Trophoblast cell (in vitro differentiated cells and primary cell): Measurements from ENCODE around the gene DPH6.

Source experiments
- DNase-seq, 2 donors: peaks; one replicate each; pipeline ENCODE4 v3.0.0-alpha.2; 2016
- H2AFZ ChIP-seq: 2 replicates; pipeline ENCODE4 v1.6.1; 2013; ENCODE audit warnings: low read length, moderate library complexity, mild to moderate bottlenecking; ENCODE audit not compliant: insufficient read depth, poor library complexity
- H2AK5ac ChIP-seq: 2 replicates; pipeline ENCODE4 v1.6.1; 2013; ENCODE audit warnings: mild to moderate bottlenecking, low read length
- H2BK120ac ChIP-seq: 2 replicates; pipeline ENCODE4 v1.6.1; 2013; ENCODE audit warnings: low read length, mild to moderate bottlenecking, moderate library complexity; ENCODE audit not compliant: insufficient read depth, poor library complexity
- H2BK12ac ChIP-seq: 2 replicates; pipeline ENCODE4 v1.6.1; 2013; ENCODE audit warnings: mild to moderate bottlenecking, low read length, moderate library complexity
- H2BK5ac ChIP-seq: 2 replicates; pipeline ENCODE4 v1.6.1; 2013; ENCODE audit warnings: low read length, low read depth, moderate library complexity, mild to moderate bottlenecking; ENCODE audit not compliant: poor library complexity
- H3K14ac ChIP-seq: 2 replicates; pipeline ENCODE4 v1.6.1; 2013; ENCODE audit warnings: mild to moderate bottlenecking, low read length
- H3K18ac ChIP-seq: 2 replicates; pipeline ENCODE4 v1.6.1; 2013; ENCODE audit warnings: mild to moderate bottlenecking, low read length
- H3K23ac ChIP-seq: 2 replicates; pipeline ENCODE4 v1.6.1; 2013; ENCODE audit warnings: low read length
- H3K27ac ChIP-seq: 2 replicates; pipeline ENCODE4 v1.5.1; 2013; ENCODE audit warnings: low read depth, mild to moderate bottlenecking, inconsistent platforms, low read length, moderate library complexity
- H3K27me3 ChIP-seq: 2 replicates; pipeline ENCODE4 v1.6.1; 2013; ENCODE audit warnings: inconsistent platforms, mild to moderate bottlenecking, low read length, moderate library complexity; ENCODE audit not compliant: insufficient read depth
- H3K36me3 ChIP-seq, 2 experiments: 1 replicate in 1 of 2; 2 replicates in 1 of 2; pipeline ENCODE4 v1.6.1; 2013; ENCODE audit warnings: low read length in 2 of 2, mild to moderate bottlenecking in 2 of 2, moderate library complexity in 1 of 2; ENCODE audit not compliant: insufficient read depth in 2 of 2, control insufficient read depth in 1 of 2
- H3K4ac ChIP-seq: 2 replicates; pipeline ENCODE4 v1.6.1; 2013; ENCODE audit warnings: low read depth, mild to moderate bottlenecking, low read length, moderate library complexity
- H3K4me1 ChIP-seq, 2 experiments: 1 replicate in 1 of 2; 2 replicates in 1 of 2; pipeline ENCODE4 v1.6.1; 2013; ENCODE audit warnings: low read length in 2 of 2, mild to moderate bottlenecking in 2 of 2, moderate library complexity in 1 of 2; ENCODE audit not compliant: insufficient read depth in 2 of 2, control insufficient read depth in 1 of 2
- H3K4me2 ChIP-seq: 2 replicates; pipeline ENCODE4 v1.6.1; 2013; ENCODE audit warnings: inconsistent platforms, mild to moderate bottlenecking, low read length, moderate library complexity
- H3K4me3 ChIP-seq: 2 replicates; pipeline ENCODE4 v1.5.1; 2013; ENCODE audit warnings: mild to moderate bottlenecking, low read depth, low read length, inconsistent platforms
- H3K79me1 ChIP-seq: one replicate; pipeline ENCODE4 v1.6.1; 2013; ENCODE audit warnings: low read length
- H3K79me2 ChIP-seq: 2 replicates; pipeline ENCODE4 v1.6.1; 2013; ENCODE audit warnings: low read length, mild to moderate bottlenecking; ENCODE audit not compliant: control insufficient read depth, insufficient read depth, poor library complexity
- H3K9ac ChIP-seq: 2 replicates; pipeline ENCODE4 v1.6.1; 2013; ENCODE audit warnings: mild to moderate bottlenecking, low read length
- H3K9me3 ChIP-seq: 2 replicates; pipeline ENCODE4 v1.6.1; 2013; ENCODE audit warnings: low read depth, mild to moderate bottlenecking, control low read depth, inconsistent platforms, low read length; ENCODE audit not compliant: insufficient read depth
- H4K12ac ChIP-seq: 2 replicates; pipeline ENCODE4 v1.6.1; 2013; ENCODE audit warnings: low read depth, mild to moderate bottlenecking, low read length, moderate library complexity
- H4K8ac ChIP-seq: 2 replicates; pipeline ENCODE4 v1.6.1; 2013; ENCODE audit warnings: low read depth, mild to moderate bottlenecking, low read length, moderate library complexity
- H4K91ac ChIP-seq: one replicate; pipeline ENCODE4 v1.6.1; 2013; ENCODE audit warnings: low read depth, mild to moderate bottlenecking, low read length, moderate library complexity
- WGBS: extraction: QIAGEN DNeasy Blood & Tissue Kit; methylation state at CpG from one replicate; pipeline ENCODE4 v1.1.7; 2013; ENCODE audit warnings: missing lambda C conversion rate; ENCODE audit not compliant: insufficient read length, insufficient coverage; ENCODE audit errors: extremely low coverage; 5-methylcytosine and 5-hydroxymethylcytosine counted together

Gene DPH6

GRCh38 chr15:35562641-35563040, 16.7 kb upstream of the DPH6 start:
- no peak overlapping the region for H2AK5ac ChIP-seq
- DNase-seq: no peak
- H3K27me3 ChIP-seq: no peaks in the 10 kb centered on the region
- no peak overlapping the region for H2BK120ac ChIP-seq
- no peak overlapping the region for H4K8ac ChIP-seq
- H3K18ac ChIP-seq: no peak overlapping the region
- no CpG with 5 or more reads among the region's 1 CpG for WGBS
- no peak overlapping the region for H3K4me3 ChIP-seq
- no peak overlapping the region for H3K4ac ChIP-seq
- no peak overlapping the region for H3K9ac ChIP-seq
- H3K14ac ChIP-seq: no peak overlapping the region
- no peak overlapping the region for H2AFZ ChIP-seq
- H3K36me3 ChIP-seq: no peaks in the 10 kb centered on the region
- H3K9me3 ChIP-seq: no peaks in the 10 kb centered on the region
- H3K79me1 ChIP-seq: no peaks in the 10 kb centered on the region
- no peak overlapping the region for H3K23ac ChIP-seq
- no peak overlapping the region for H3K27ac ChIP-seq
- H3K79me2 ChIP-seq: no peaks in the 10 kb centered on the region
- H3K4me2 ChIP-seq: no peak overlapping the region
- no peaks in the 10 kb centered on the region for H3K4me1 ChIP-seq
- H4K12ac ChIP-seq: no peak overlapping the region
- H2BK12ac ChIP-seq: no peak overlapping the region
- H2BK5ac ChIP-seq: no peak overlapping the region
- H4K91ac ChIP-seq: no peak overlapping the region

- no peaks in the 10 kb centered on the region for H3K79me1 ChIP-seq
- H3K4me3 ChIP-seq: no peak overlapping the region
- no peaks in the 10 kb centered on the region for H3K27me3 ChIP-seq
- no peak overlapping the region for H3K27ac ChIP-seq
- H2AFZ ChIP-seq: no peak overlapping the region
- no peak overlapping the region for H2AK5ac ChIP-seq
- H3K4me1 ChIP-seq: no peaks in the 10 kb centered on the region
- no peaks in the 10 kb centered on the region for H3K9me3 ChIP-seq
- H2BK12ac ChIP-seq: no peak overlapping the region
- no peak overlapping the region for H3K23ac ChIP-seq
- no peak overlapping the region for H2BK120ac ChIP-seq
- H2BK5ac ChIP-seq: no peak overlapping the region
- H3K9ac ChIP-seq: no peak overlapping the region
- no peak overlapping the region for H3K4me2 ChIP-seq
- no peak overlapping the region for H4K12ac ChIP-seq
- H3K79me2 ChIP-seq: no peaks in the 10 kb centered on the region
- no CpG with 5 or more reads among the region's 1 CpG for WGBS
- H4K8ac ChIP-seq: no peak overlapping the region
- H3K36me3 ChIP-seq: no peaks in the 10 kb centered on the region
- DNase-seq: no peak
- H3K14ac ChIP-seq: no peak overlapping the region
- no peak overlapping the region for H4K91ac ChIP-seq
- H3K18ac ChIP-seq: no peak overlapping the region
- H3K4ac ChIP-seq: no peak overlapping the region
Observed at GRCh38 chr15:35561308-35561707, 15.3 kb upstream of the DPH6 start.

GRCh38 chr15:35560870-35561269, 14.9 kb upstream of the DPH6 start:
- Histone ChIP-seq H2AK5ac (no peak overlapping the region), H3K4me3 (no peak overlapping the region), H3K27me3 (no peaks in the 10 kb centered on the region), H3K18ac (no peak overlapping the region), H2AFZ (no peak overlapping the region), H2BK120ac (no peak overlapping the region), H3K9ac (no peak overlapping the region), H3K14ac (no peak overlapping the region), H3K4ac (no peak overlapping the region), H3K79me2 (no peaks in the 10 kb centered on the region), H3K36me3 (no peaks in the 10 kb centered on the region), H3K79me1 (no peaks in the 10 kb centered on the region), H3K4me1 (no peaks in the 10 kb centered on the region), H3K27ac (no peak overlapping the region), H4K91ac (no peak overlapping the region), H2BK5ac (no peak overlapping the region), H3K23ac (no peak overlapping the region), H4K12ac (no peak overlapping the region), H2BK12ac (no peak overlapping the region), H3K4me2 (no peak overlapping the region), H3K9me3 (no peaks in the 10 kb centered on the region), H4K8ac (no peak overlapping the region)
- no CpG with 5 or more reads among the region's 2 CpGs for WGBS
- DNase-seq: no peak

- H3K79me2 ChIP-seq: no peaks in the 10 kb centered on the region
- no peak overlapping the region for H3K4me3 ChIP-seq
- H3K23ac ChIP-seq: no peak overlapping the region
- H3K4ac ChIP-seq: no peak overlapping the region
- H2BK5ac ChIP-seq: no peak overlapping the region
- no CpG with 5 or more reads among the region's 1 CpG for WGBS
- no peak overlapping the region for H2AFZ ChIP-seq
- H3K27me3 ChIP-seq: no peaks in the 10 kb centered on the region
- H3K4me1 ChIP-seq: no peaks in the 10 kb centered on the region
- H3K9ac ChIP-seq: no peak overlapping the region
- no peak overlapping the region for H4K12ac ChIP-seq
- no peak overlapping the region for H3K27ac ChIP-seq
- no peaks in the 10 kb centered on the region for H3K79me1 ChIP-seq
- DNase-seq: no peak
- H3K14ac ChIP-seq: no peak overlapping the region
- H4K8ac ChIP-seq: no peak overlapping the region
- no peaks in the 10 kb centered on the region for H3K9me3 ChIP-seq
- H2BK12ac ChIP-seq: no peak overlapping the region
- H2AK5ac ChIP-seq: no peak overlapping the region
- H2BK120ac ChIP-seq: no peak overlapping the region
- H4K91ac ChIP-seq: no peak overlapping the region
- no peak overlapping the region for H3K18ac ChIP-seq
- no peak overlapping the region for H3K4me2 ChIP-seq
- H3K36me3 ChIP-seq: no peaks in the 10 kb centered on the region
Observed at GRCh38 chr15:35560258-35560657, 14.3 kb upstream of the DPH6 start.
